ENCODE measurements around the gene C10orf143.

- TF ChIP-seq CTCF (IDR thresholded peaks at IDR 0.05) (no peak), POLR2A (IDR thresholded peaks at IDR 0.05) (no peak)
These were observed 56.6 kb downstream of the C10orf143 start for GRCh38 chr10:130054021-130054420.
